Activated CD8-positive, alpha-beta memory T cell treated with anti-CD3 and anti-CD28 coated beads for 48 hours (primary cell): ENCODE measurements around the gene CALR3.
"Not testable (repeated sequence)": the region's sequence is repeated elsewhere in the genome, so short reads cannot be mapped to it uniquely, and the experiment has no call there.

Experiments used
- DNase-seq, 3 experiments: peaks; one replicate each; pipeline ENCODE4 v3.0.0-alpha.2; 2020; ENCODE audit warnings: low read depth in 2 of 3, low spot score in 2 of 3

The CALR3 gene

DNA sequence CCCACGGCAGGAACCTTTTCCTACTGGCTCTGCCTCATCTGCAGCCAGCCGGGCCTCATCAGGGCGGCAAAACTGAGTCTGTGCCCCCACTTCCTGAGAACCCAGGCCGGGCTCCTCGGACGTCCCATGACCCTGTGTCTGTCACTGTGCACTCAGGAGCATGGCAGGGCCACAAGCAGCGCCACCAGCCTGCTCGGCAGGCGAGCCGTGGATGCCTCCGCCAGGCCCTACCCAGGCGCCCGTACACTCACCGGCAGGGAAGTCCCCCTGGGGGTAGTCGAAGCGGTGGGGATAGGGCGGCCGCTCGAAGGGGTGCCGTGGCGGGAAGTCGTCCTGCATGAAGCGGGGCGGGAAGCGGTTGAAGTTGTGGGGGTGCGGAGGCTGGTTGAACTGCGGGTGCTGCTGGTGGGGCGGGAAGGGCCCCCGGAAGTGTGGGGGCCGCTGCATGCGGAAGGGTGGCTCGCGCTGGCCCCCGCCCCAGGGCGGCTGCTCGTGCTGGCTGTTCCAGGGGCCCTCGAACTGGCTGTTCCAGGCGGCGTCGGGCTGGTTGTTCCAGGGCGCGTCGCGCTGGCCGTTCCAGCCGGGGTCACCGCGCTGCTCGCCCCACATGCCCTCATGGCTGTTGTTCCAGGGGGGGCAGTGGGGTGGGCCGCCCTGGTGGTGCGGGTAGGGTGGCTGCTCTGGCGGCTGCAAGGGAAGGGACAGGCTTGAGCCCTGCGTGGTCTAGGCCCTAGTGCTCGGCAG, 29.2 kb upstream of the CALR3 start:
- no peak for DNase-seq

DNA sequence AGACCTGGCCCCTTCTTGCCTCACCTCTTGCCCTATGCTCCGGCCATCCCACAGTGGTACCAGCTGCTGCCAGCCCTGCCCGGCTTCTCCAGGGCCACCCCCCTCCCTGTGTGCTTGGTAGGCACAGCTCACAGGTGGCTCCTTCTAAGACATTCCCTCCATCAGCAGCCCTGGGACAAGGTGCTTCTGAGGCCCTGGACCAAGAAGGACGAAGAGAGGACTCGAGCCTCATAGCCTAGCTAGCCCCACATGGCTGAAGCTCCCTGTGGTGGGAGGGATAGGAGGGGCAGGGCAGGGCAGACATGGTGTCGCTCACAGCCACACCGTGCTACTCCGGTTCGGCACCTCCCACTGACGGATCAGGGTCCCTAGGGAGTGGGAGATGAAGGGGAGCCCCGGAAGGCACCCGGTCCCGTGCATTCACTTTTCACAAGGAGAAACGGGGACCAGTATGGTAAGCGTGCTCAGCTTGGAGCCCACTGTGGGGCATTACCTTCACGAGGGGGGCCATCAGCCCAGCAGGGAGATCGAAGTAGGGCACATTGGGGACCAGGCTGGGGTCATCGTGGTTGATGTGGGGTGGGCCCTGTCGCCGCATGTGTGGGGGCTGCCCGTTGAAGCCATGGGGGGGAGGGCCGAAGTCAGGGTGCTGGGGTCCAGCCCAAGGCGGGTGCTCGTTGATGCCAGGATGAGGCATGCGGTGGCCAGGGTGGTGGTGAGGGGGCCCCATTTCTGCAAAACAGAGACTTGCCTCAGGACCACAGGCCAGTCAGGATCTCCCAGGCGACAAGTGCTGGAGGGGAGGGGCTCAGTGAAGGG, 26.8 kb upstream of the CALR3 start:
- no peak for DNase-seq

DNA sequence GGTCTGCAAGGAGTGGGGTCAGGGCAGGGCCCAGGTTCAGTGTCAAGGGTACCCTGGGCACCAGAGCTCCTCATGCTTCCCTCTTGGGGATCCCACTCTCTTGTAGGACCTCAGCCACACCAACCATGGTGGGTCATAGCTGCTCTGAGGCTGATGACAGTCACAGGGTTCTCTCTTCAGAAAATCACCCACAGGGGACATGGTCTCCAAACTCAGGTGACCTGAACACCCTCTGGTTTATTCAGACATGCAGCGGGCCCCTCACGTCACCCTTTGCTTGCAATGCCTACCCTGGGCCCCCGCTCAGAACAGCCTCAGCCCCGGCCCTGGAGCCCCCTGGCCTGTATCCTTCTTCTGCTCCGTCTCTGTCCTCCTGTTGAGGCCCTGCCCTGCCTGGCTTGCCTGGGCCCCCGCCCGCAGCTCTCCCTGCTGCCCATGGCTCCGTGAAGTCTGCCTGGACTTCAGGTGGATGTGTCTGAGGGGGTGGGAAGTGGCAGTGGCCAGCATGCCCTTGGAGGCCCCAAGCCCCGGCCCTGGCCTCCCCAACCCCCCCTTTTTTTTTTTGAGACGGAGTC, 25.8 kb upstream of the CALR3 start:
- no peak for DNase-seq

DNA sequence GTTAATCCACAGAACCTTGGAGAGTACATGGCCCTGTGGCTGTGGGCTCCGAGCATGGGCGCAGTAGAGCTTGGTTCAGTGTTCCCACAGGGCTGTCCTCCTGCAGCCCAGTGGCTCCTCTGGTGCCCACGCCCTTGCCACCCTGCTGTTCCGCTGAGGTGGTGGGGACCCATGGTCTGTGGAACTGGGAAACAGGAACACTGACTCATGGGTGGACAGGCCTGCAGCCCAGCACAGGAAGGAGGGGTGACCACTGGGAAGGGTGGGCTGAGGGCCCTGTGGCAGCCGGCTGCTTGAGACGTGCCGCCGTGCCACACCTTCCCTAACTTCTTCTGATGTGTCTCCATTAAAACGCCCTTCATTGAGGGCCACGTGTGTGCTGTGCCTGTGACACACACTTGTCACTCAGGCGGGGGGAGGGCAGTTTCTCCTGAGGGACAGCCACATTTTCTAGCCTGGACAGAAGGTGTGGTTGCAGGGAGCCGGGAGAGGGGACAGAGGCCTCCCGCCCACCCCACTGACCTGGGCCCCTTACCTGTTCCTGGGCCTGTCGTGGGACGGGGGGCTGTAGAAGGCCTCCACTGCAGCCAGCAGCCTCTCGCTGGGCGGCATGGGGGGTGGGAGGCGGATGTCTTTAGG, 25.1 kb upstream of the CALR3 start:
- no peak for DNase-seq

DNA sequence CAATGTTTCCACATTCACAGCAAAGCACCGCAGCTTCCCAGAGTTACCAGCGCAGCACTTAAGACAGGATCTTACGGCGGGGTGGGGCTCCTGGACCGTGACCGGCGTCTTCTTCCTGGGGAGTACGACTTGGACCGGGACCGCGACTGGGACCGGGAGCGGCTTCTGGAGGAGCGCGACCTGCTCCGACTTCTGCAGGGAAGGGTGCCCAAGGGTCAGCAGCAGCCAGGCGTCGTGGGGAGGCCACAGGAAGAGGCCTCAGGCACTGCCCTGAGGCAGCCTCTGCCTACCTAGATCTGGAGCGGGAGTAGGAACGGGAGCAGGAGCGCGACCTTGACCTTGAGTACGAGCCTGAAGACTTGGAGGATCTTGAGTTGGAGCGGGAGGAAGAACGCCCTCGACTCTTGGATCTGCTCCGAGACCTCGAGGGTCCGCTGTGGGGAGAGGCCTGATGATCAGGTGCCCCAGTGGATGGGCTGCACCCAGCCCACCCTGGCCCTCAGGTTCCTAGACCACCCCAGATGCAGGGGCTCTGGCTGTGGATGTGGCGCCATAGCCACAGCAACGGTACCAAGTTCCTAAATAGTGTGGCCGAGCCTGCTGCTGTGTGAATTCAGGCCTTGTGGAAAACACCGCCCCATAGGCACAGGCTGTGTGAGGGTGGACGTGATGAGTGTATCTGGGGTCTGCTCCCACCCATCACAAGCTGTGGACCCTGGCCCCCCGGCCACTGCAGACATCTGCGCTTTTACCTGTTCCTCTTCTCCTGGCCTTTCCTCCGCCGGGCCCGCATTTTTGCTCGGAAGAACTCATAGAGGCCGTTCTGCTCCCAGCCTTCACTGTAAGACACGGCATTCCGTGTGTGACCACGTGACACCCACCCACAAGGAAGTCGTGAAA, 24.4 kb upstream of the CALR3 start:
- DNase-seq = no peak

DNA sequence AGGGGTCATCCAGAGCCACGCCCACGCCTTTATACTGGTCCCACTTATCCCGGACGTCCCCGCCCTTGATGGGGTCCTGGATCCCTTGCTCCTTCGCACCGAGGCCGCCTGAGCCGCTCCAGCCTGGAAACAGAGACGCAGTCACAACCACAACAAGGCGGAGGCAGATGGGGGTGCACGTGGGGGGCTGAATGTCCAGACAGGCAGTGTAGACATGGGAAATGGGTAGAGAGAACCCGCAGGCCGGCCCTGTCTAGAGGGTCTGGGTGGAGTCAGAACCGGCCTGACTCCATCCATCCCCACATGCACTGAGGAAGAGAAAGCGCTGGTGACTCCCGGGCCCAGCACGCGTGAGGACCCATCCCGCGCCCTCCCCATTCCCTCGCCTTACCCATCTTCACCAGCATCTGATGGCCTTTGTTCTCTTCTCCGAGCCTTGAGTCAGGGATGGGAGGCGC, 23.3 kb upstream of the CALR3 start:
- no peak for DNase-seq

DNA sequence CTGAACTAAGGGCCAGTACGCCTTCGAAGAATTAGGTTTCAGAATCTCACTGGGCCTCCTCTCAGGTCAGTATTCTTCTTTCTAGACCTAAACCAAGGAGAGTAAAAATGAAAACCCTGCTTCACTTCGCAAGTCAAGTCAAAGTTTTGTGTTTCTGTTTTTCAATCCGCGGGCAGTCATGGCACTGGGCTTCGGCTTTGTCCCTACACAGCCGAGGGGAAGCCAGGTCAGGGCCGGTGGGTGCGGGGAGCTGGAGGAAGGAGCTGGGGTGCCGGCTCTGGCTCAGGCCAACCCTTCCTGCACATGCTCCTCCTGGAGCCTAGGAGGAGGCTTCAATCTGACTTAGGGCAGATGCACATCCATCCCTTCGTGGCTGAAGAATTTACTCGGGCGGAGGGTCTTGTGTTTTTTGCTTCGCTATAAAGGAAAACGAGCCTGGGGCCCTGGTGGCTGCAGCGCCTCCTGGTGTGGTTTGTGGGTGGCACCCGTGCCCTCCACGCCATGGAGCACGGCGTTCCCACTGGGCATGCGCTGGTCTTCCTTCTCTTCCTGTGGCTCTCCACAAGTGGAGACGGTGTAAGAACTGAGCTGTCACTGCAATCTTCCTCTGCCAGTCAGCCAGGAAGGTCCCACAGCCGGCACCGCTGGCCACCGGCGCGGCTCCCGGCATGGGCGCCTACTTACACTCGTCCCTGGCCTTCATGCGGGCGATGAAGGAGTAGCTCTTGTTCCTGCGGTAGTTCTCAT, 22.7 kb upstream of the CALR3 start:
- no peak for DNase-seq

DNA sequence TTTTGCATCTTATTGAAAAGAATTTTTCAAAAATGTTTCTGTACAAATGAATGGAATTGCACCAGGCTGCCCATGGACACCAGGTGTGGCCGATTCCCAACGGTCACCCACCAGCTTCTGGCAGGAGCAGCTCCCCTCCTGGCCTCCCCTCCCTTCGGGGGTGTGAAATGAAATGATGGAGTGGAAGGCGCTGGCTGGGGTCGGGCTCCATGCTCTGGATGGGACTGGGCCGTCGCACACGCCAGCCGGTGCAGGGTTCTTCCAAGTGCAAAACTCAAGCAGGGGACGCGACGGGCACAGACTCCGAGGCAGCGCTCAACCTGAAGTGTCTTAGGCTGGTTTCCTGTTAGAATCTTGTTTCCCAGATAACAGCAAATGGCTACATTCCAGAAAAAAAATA, 22.1 kb upstream of the CALR3 start:
- no peak for DNase-seq

DNA sequence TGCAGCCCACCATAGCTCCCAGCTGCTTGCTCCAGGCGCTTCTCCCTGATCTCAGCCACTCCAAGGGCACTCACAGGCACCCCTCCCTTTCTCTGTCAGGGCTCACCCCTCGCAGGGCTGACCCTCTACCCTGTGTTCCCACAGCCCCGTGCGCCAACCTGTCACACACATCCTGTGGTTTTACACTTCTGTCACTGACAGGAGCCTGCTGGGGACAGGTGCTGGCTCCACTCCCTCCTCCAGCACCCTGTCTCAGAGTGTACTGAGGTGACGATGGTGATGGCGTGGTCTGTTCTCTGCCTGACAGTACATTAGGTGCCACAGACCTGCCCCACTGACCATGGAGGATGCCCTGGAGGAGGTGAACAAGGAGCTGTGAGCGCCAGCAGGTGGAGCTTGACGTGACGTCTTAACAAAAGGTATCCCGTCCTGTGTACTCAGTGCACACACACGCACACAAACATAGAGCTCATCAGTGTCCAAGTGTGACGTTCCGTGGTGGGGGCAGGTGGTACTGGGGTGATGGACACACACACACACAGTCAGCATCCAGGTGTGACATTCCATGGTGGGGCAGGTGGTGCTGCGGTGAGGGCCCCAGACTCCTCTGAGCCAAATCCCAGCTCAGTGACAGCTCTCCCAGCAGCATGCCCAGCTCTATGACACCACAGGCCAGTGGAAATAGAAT, 21.1 kb upstream of the CALR3 start:
- DNase-seq = no peak

DNA sequence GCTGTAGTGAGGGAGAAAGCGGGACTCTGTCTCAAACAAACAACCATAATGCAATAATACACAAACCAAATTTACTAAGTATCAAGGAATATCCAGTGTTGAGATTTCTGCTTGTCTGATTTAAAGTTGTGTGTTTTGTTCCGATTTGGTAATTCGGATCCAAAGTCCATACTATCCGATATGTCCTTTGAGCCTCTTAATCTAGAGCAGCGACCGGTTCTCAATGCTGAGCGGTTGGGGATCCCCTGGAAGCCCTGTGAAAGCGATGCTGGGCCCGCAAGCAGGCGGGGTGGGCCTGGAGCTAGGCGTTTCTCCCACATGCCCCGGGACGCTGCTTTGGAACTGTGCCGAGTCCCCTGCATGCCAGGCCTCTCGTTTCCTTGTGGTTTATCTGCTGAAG, 20.4 kb upstream of the CALR3 start:
- no peak for DNase-seq

DNA sequence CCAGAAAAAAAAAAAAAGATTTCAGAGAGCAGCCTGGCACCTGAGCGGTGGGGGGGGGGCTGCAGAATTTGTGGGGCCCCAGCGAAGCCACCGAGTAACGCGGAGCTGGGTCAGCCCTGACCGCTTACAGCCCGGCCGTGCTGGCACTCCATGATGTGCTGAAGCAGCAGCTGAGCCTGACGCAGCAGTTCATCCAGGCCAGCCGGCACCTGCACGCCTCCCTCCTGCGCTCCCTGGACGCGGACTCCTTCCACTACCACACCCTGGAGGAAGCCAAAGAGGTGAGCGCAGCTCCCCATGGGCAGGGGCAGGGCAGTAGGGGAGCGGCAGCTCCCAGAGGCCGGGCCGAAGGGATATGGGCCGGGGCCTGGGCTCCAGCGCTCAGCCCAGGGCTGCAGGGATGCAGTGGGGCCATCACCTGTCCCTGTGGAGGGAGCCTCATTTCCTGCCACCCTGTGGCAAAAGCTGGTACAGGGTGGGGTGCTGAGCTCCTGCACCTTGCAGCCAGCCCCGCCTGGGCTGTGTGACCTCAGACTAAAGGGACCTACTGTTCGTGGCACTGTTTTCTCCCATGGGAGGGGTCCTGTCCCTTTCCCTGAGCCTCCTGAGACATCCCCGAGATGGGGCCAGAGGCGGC, 18.5 kb upstream of the CALR3 start:
- DNase-seq = no peak

DNA sequence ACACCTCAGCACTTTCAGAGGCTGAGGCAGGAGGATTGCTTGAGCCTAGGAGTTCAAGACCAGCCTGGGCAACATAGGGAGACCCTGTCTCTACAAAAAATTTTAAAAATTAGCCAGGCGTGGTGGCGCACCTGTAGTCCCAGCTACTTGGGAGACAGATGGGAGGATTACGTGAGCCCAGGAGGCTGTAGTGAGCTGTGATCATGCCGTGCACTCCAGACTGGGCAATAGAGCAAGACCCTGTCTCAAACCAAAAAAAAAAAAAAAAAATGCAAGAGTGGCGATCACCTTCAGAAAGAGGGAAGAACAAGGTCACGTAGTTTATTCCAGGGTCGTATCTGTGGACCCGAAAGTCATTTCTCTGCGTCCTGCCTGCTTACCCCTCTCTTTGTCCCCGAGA, 16.6 kb upstream of the CALR3 start:
- DNase-seq = not testable (repeated sequence)

DNA sequence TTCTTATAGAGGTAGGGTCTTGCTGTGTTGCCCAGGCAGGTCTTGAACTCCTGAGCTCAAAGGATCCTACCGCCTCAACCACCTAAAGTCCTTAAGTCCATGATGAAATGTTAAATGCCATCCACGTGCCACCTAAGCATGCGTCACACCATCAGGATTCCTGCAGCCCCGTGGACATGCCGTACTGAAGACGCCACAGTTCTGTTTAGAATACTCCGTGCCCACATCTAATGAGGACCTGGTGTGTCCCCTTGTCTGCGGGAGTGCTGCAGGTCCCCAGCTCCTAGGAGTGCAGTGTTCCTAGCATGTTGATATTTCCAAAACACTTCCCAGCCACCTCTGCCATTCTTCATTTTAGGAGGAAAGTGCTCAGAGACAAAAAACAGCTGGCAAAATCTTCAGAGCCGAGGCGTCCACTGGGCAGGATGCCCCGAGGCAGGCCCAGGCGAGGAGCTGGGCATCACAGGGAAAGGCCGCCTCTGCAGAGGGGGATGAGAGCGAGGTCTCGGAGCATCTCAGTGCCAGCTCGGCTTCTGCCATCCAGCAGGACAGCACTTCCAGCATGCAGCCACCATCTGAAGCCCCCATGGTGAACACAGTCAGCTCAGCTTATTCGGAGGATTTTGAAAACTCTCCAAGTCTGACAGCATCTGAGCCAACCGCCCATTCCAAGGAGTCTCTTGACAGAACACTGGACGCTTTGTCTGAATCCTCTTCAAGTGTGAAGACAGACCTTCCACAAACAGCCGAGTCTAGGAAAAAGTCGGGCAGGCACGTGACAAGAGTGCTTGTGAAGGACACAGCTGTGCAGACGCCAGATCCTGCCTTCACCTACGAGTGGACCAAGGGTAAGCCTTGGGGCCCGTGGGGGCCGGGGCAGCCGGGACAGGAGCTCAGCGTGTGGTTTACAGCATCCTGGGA, 13.4 kb upstream of the CALR3 start:
- DNase-seq = no peak

DNA sequence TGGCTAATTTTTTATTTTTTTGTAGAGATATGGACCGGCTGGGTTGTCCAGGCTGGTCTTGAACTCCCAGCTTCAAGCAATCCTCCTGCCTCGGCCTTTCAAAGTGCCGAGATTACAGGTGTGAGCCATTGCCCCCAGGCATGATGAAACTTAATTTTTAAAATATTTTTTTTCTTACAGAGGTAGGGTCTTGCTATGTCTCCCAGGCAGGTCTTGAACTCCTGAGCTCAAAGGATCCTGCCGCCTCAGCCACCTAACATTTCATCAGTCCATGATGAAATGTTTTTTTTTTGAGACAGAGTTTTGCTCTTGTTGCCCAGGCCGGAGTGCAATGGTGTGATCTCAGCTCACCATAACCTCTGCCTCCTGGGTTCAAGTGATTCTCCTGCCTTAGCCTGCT, 12.6 kb upstream of the CALR3 start:
- no peak for DNase-seq

DNA sequence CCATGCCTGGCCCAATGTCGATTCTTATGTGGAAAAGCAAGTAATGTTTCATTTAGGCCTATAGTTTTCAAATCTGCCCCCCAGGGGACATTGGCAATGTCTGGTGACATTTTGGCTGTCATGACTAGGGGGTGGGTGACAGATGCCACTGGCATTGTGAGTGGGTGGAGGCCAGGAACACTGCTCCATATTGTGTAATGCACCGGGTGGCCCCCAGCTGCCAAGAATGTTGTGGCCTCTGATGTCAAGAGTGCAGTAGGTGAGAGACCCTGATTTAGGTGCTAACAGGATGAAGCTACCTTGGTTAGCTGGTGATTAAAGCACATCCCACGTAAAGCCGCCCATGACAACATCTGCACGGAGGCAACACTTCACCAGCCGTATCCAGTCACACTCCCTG, 11.0 kb upstream of the CALR3 start:
- no peak for DNase-seq

DNA sequence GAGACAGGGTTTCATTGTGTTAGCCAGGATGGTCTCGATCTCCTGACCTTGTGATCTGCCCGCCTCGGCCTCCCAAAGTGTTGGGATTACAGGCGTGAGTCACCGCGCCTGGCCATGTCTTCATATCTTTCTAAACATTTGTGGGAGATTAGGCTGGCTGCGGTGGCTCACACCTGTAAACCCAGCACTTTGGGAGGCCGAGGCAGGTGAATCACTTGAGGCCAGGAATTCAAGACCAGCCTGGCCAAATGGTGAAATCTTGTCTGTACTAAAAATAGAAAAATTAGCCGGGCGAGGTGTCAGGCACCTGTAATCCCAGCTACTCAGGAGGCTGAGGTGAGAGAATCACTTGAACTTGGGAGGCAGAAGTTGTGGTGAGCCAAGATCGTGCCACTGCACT, 10.2 kb upstream of the CALR3 start:
- DNase-seq = not testable (repeated sequence)

DNA sequence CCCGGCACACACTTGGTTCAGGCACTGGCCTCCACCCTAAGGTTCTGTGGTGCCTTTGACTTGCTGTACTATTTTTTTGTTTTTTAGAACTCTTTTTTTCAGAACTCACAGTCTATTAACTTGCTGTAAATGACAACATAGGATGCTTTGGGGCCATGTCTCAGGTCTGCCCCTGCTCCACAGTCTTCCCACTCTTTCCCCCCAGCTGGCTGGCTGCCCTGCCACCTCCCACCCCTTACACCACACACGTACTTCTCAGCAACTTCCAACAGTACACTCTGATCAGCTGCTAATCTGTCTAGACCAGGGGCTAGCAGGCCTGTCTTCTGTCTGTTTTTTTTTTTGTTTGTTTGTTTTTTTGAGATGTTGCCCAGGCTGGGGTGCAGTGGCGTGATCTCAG, 8.3 kb upstream of the CALR3 start:
- no peak for DNase-seq

DNA sequence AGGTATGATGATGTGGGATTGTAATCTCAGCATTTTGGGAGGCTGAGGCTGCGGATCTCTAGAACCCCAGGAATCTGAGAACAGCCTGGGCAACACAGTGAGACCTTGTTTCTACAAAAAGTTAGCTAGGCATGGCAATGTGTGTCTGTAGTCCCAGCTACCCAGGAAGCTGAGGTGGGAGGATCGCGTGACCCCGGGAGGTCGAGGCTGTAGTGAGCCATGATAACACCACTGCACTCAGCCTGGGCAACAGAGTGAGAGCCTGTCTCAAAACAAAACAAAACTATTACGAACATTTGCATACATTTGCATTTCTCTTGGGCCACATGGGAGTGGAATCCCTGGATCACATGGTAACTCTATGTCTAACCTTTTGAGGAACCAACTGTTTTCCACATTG, 1.9 kb upstream of the CALR3 start:
- DNase-seq = no peak
